MM.1S (cell line): Measurements from ENCODE around the gene MAPK12.

Source experiments
- EZH2 ChIP-seq: fragments of 300-600 bp; sonication (generic); optimal IDR thresholded peaks from 2 replicates; pipeline ENCODE3; 2017; ENCODE audit warnings: low read depth, mild to moderate bottlenecking, antibody characterized with exemption, low read length, mixed read lengths
- TF ChIP-seq, protein P1 (sequence below): fragments of 300-600 bp; sonication (generic); IDR thresholded peaks from 2 replicates; pipeline ENCODE4 v1.5.1; 2016; ENCODE audit warnings: antibody characterized with exemption, low read length, mixed read lengths

DNA sequence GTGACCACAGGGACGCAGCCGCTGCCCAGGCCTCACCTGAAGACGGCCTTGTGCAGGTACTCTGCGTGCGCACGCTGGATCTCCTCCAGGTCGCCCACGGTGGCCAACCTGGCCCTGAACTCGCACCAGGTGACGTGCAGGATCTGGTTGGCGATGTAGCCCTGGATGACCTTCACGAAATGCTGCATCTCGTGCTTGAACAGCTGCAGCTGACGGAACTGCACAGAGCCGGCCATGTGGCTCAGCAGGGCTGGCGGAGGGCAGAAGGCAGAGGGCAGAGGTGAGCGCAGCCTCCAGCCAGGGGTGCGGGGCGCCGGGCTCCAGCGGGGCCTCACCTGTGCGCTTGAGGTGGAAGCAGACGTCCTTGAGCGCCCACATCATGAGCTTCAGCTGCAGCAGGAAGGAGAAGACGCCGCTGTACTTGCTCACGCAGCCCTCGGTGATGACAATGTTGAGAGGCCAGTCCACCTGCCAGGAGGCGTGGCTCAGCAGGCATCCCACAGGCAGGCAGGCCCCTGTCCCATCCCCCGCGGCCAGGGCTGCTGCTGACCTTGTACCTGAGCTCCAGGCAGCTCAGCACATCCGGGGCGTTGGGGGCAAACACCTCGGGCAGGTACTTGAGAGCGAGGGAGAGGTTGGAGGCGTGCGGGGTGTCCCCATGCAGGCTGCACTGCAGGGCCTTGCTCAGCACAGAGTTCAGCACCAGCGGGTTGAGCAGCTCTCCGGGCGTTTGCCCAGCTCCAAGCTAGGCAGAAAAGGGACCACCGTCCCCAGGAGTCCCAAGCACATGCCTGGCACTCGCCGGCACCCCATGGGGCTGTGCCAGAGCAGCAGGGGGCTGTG, 43.1 kb downstream of the MAPK12 start:
- no peak for TF ChIP-seq EZH2
- TF ChIP-seq, protein P1, sequence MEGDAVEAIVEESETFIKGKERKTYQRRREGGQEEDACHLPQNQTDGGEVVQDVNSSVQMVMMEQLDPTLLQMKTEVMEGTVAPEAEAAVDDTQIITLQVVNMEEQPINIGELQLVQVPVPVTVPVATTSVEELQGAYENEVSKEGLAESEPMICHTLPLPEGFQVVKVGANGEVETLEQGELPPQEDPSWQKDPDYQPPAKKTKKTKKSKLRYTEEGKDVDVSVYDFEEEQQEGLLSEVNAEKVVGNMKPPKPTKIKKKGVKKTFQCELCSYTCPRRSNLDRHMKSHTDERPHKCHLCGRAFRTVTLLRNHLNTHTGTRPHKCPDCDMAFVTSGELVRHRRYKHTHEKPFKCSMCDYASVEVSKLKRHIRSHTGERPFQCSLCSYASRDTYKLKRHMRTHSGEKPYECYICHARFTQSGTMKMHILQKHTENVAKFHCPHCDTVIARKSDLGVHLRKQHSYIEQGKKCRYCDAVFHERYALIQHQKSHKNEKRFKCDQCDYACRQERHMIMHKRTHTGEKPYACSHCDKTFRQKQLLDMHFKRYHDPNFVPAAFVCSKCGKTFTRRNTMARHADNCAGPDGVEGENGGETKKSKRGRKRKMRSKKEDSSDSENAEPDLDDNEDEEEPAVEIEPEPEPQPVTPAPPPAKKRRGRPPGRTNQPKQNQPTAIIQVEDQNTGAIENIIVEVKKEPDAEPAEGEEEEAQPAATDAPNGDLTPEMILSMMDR: no peak
